Stimulated activated CD8-positive, alpha-beta memory T cell treated with anti-CD3 and anti-CD28 coated beads, Interleukin-4, amount 100 ng/mL, for 48 hours (primary cell): ENCODE data around the gene RABEP1.

Experiments used
- DNase-seq: peaks from one replicate; pipeline ENCODE4 v3.0.0-alpha.2; 2020

RABEP1 gene

DNA sequence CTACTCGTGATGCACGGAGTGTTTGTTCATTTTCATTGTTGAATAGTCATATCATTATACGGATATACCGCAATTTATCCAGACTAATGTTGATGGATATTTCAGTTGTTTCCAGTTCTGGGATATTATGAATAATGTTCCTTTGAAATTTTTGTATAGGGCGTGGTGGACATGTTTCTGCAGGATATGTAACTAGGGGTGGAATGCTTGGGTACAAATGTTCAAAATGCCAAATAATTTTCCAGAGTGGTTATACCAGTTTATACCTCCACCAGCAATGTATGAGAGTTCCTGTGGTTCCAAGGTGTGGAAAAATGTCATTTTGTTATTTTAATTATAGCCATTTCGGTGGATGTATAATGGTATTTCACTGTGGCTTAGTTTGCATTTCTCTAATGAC, 83.7 kb downstream of the RABEP1 start:
- DNase-seq = no peak

DNA sequence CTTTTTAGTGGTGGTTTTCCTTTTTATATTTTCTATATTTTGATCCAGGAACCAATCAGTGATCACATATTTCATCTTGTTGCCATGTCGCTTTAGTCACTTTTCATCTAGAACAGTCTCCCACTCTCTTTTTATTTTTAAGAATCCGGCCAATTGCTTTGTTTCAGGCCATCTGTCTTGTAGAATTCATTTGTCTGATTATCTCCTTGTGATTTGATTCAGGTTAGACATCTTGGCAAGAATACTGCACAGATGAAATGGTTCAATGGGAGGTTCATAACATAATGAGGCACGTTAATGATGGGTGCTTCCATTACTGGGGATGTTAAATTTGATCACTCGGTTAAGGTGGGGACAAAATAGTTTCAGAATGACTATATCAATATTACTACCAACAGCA, 88.3 kb downstream of the RABEP1 start:
- DNase-seq = no peak

DNA sequence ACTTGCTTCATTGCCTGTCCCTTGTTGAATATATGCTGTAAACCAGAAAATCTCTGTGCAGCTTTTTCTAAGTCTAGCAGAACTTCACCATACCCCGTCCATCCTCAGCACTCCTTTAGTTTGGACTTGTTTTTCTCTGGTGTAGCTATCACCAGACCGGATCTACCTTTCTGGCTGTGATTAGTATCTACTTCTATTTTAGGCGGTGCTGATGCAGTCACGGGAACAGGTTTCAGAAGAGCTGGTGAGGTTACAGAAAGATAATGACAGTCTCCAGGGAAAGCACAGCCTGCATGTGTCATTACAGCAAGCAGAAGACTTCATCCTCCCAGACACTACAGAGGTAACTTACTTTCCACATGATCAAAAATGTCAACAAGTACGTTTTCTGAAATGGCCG, 91.0 kb downstream of the RABEP1 start:
- DNase-seq = no peak

DNA sequence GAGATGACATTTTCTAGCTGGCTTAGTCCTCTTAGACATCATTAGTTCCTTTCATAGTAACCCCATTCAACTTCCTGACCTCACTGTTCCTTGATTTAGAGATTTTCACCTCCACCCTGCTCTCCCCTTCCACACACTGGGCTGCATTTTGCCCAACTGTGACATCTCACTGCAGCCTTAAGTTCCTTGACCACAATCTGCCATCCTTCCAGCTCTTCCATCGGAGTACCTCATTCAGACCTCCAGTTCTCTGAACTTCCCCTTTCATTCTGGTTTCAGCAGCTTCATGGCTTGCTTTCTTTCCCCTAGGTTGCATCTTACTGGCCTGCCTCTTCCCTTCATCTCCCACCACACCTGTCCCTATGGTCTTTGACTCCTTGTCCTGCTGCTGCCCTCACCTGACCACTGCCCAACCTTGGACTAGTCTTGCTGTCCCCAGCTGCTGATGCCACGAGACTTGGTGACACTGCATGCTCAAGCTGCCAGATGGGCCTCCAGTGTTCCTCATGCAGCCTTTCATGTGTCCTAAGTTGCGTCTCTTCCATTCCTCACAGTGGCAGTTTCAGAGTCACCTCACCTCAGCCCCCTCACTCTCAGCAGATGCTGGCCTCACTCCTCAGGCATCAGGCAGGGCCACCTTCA, 96.6 kb downstream of the RABEP1 start:
- no peak for DNase-seq

DNA sequence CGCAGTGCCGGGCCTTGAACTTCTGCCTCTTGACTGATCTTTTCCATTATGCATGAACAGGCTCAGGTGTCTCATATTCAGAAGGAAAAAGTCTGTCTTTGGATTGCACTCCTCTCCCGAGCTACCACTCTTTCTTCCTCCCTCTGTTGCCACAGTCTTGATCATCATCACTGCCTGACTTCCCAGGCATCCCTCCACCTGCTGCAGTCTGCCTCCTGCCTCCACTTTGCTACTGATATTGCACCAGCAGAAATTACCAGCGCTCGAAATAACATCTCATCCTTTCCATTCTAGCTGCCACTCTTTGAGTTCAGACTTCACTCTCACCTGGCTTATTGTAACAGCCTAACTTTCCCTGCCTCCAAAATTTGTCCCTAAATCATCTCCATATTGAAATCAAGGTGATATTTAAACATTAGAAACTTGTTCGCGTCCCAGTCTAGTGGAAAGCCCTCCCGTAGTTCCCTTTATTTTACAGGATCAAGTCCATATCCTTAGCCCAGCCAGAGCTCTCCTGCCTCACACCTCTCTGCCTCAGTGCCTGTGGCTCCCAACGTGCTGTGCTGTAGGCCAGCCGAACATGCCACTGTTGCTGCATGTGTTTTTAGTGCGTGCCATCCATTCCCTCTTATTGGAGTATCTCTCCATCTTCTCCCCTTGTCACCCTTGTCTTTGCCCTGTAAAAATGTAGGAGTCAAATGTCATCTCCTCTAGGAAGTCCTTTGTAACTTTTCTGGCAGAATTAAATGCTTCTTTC, 97.4 kb downstream of the RABEP1 start:
- DNase-seq = no peak

DNA sequence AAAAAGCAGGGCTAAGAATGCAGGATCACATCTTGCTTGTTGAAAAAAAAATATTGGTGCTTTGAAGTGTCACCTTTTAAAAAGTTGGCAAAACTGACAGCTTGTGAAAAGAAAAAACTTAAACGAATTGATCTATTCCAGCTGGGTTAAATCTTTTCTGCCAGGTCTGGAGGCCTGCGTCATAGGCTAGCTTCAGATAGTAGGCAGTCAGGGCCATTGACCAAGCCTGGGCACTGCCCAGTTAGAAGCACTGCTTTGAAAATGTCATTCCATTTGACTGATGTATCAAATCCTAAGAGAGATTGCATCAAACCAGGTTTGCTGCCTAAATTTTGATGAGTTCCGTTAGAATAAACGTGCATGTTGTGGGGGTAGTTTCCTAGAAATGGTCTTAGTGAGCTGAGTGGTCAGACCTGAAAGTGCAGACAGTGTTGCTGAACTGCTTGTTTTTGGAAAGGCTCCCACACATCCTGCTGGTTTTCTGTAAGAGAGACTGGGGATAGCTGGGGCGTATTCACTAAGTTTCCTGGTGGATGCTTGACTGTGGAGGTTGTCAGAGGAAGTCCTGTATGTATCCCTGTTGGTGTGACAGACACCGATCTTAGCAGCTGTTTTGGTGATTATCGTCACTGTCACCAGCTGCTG, 98.5 kb downstream of the RABEP1 start:
- no peak for DNase-seq

DNA sequence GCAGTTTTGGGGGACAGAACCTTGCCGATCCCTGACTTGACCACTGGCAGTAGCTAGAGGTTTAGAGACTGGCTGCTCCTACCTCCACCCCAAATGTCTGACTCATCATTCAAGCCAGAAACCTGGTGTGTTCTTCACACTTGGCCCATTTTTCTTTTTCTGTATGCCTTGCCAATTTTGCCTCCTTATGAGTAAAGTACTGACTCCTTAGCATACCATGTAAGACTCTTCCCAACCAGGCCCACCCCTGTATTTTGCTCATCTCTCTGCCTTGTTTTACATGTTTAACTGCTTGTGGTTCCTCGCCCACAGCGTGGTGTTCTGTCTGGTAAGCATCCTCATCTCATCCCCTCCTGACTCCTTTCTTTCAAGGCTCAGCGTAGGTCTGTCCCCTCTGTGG, 99.5 kb downstream of the RABEP1 start:
- no peak for DNase-seq

DNA sequence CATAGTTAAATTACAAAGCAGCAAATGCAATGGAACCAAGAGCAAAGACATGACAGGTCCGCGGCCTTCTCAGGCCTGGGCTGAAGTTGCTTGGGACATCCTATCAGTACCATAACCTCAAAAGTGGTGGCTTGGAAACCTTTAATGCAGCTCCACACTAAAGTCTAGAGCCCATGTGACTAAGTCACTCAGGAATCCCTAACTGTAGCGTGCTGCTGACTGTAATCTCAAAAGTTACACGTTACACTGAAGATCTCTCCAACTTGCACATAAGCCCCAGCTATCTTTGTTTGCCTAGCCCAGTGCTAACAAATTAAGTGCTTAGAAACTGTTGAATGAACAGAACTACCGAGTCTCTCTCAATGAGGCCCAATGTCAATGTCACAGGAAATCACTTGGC, 109.6 kb downstream of the RABEP1 start:
- no peak for DNase-seq

DNA sequence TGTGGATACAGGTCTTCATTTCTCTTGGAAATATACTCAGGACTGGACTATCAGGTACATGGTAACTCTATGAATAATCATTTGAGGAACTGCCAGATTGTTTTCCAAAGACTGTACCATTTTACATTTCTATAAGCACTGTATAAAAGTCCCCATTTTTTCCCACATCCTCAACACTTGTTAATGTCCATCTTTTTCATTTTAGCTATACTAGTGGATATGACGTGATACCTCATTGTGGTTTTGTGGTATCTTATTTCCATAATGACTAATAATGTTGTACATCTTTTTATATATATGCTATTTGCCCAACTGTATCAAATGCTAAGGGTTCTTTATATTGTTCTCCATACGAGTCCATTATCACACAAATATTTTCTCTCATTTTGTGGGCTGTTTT, 114.5 kb downstream of the RABEP1 start:
- no peak for DNase-seq

DNA sequence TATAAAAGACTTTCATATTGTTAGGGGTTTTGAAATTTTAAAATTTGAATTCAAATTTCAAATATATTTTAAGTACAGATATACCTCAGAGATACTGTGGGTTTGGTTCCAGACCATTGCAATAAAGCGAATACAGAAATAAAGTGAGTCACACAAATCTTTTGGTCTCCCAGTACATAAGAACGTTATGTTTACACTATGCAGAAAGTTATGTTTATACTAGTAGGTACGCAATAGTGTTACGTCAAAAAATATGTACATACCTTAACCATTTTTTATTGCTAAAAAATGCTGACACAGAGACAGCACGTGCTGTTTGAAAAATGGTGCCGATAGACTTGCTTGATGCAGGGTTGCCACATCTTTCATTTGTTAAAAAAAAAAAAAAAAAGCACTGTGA, 117.7 kb downstream of the RABEP1 start:
- DNase-seq = no peak

DNA sequence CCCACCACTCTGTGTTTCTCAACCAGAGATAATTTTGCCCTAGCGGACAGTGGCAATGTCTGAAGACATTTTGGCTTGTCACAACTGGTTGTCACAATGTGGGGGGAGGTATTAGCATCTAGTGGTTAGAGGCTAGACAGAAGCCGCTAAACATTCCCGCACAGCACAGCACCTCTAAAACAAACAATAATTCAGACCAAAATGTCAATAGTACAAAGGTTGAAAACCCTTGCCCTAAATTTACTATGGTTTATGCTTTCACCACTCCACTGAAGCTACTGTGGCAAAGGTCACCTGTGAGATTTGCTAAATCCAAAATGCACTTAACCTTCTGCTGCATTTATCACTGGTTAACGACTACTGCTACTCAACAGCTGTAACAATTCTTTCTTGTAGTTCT, 123.3 kb downstream of the RABEP1 start:
- DNase-seq = no peak

DNA sequence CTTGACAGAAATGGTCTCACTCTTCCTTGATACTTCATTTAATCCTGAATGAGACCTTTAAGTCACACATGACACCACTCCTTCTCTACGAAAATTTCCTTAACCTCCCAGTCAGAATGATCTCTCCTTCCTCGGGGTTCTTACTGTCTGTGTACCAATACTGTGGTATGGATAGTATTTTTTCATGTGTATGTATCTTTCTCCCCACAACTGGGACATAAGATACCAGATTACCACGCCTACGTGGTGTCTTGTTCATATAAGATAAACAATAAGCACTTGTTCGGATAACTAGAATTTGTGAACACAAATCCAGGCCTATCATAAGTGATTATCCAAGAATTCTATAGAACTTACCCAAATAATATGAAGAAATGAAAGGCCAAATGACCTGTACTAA, 126.1 kb downstream of the RABEP1 start:
- DNase-seq = no peak

DNA sequence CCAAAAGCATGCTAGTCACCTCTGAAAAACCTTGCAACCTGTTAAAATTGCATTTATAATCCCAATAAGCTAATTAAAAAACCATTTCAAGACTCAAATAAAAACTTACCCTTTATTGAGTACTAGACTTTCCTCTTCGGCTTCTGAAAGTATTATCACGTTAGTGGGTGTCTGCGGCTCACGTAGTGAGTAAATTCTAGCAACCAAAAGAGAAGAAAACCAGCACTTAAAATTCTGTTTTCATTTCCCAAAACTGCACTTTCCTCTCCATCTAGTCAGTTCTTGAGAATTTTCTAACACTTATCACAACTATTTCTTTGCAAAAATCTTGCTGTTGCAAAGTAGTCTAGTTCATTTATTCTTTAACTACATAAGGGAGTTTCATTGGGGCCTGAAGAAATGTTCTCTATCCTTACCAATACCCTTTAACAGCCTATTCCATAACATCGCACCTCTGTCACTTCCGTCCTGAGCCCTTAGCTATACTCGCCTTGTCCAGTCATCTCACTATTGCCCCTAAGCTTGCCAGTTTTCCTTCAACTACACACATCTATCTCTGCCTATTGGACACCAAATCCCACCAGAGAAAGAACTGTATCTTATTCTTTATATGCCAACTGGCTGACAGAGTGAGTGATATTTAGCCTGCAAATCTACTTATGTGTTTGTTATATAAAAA, 128.6 kb downstream of the RABEP1 start:
- DNase-seq = no peak

DNA sequence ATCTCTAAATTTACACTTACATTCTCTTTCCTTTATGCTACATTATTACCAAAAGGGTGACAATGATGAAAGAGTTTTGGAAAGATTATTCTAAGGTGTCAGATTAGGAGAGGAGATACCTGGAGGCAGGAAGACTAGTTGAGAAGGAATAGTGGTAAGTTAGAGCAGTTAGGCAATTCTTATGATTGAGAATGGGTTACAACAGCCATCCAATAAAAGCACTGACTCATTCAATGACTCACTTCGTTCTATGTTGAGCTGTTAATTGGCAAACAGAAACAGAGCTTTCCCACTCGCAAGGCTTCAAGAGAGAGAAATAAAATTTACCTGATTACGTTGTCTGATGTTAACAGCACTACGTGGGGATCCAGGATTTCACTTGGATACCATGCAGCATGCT, 131.6 kb downstream of the RABEP1 start:
- DNase-seq = no peak

DNA sequence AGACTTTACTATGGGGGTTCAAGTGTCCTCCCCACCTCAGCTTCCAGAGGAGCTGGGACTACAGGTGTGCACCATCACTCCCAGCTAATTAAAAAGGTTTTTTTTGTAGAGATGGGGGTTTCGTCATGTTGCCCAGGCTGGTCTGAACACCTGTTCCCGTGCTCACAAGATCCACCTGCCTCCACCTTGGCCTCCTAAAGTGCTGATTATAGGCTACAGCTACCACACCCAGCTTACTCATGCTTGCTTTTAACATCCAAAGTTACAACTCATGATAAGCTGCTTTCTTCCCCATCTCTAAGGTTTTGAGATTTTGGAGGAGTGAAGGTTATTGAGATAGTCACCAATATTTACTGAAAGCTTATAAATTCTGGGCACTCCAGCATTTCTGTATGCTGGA, 134.8 kb downstream of the RABEP1 start:
- no peak for DNase-seq

DNA sequence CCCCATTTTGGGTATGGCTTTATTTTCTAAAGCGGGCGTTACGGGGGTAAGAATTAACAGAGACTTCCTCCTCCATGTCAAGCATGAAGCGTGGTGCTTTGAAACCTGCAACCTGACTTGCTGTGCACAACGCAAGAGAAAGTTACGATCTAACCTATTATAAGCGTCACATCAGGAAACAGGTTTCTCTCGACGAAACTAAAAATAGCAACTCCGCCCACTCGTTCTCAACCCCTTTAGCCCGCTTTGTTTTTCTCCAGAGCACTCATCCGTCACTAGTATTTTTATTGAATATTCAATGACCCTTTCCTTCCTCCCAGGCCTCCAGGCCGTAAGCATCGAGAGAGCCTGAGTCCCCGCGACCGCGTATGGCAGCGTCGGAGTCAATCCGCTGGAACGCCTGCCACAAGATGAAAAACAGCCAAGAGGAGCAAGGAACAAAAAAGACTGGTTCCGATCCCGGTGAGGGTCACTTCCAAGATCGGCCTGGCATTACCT, 136.8 kb downstream of the RABEP1 start:
- DNase-seq = peak; percentile 73

DNA sequence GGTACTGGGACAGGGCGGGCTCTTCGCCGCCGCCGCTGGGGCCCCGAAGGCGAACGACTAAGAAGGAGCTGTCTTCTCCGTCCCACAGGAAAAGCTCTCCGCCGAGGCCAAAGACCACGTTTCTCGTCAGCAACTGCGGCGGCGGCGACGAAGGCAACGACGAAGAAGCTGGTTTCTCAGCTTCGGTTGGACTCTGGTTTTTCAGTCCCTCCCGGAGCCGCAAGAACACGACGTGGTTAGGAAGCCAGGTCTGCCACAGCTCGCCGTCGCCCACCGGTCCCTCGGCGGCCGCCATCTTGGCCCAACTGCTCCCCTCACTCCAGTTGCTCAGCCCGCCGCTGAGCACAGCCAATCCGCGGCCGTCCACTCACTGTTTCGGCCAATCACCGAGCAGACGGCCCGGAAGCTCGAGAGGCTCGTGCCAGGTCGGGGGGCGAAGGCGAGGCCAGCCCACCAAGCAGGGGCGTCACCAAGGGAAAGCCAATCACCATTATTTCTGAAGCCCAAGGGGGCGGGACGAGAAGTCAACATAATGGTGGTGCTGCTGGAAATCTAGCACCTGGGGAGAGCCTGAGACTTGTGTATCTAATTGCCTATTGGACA, 137.4 kb downstream of the RABEP1 start, which contains the start of gene NUP88:
Gene NUP88, minus strand, starts transcription at position 307 of the 603 bp plus-strand sequence. Its CDS starts 12 bp downstream, at position 295.
- peak; percentile 96 for DNase-seq

DNA sequence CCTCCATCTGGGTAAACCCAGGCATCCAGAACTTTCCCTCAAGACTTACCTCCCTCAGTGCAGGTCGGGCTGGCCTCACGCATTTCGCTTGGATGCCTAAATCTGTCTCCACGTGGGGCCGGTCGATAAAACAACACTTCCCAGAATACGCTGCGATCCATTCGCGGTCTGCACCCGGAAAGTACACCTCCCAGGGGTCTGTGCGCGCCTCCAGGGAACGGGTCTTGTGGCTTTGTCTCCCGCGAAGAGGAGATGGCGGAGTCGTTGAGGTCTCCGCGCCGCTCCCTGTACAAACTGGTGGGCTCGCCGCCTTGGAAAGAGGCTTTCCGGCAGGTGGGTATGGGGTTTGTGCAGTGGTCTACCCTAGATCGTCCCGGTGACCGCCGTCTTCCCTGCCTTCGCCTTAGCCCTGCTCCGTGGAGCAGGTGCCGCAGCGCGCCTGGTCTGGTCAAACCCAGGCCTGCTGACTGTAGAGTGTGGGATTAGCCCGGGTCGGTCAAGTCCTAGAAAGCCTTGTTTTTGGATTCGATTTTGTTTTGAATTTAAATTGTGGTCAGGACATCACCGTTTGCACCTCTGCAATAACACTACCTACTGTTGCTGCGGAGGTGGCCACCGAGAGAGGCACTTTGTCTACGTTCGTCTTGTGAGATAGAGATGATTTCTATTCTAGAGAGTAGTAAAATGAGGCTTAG, 138.0 kb downstream of the RABEP1 start, which contains the start of gene RPAIN:
Gene RPAIN, plus strand, starts transcription at position 224 of the 695 bp plus-strand sequence. Its CDS starts 29 bp downstream, at position 253.
- peak; percentile 89 for DNase-seq

DNA sequence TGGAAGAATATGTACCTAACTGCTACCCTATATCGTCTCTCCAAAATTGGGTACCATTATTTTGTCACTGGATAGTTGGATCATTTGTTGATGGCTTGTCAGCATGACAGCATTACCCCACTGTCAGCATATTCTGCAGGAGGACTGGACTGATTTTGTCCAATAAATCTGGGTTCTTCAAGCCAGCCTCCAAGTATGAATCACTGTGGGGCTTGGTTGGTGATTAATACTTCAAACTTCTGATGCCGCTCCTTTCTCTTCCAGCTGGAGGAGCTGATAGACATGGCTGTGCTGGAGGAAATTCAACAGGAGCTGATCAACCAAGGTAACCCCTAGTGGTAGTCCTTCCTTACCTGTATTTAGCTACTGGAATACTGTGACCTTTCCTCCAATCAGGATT, 140.4 kb downstream of the RABEP1 start:
- no peak for DNase-seq

DNA sequence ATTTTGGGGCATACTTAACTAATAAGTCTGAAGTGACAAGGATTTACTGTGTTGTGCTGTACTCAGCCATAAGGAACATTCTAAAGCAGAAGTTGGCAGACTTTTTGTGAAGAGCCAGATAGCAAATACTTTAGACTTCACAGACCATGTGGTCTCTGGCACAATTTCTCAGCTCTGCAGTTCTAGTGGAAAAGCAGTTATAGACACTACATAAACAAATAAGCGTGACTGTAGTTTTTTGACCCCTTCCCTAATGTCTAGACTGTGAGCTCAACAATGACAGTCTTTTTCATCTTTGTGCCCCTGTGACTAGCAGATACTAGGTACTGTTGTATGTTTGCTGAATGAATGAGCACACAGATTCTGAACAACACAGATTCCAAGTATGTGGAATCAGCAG, 142.8 kb downstream of the RABEP1 start:
- no peak for DNase-seq

DNA sequence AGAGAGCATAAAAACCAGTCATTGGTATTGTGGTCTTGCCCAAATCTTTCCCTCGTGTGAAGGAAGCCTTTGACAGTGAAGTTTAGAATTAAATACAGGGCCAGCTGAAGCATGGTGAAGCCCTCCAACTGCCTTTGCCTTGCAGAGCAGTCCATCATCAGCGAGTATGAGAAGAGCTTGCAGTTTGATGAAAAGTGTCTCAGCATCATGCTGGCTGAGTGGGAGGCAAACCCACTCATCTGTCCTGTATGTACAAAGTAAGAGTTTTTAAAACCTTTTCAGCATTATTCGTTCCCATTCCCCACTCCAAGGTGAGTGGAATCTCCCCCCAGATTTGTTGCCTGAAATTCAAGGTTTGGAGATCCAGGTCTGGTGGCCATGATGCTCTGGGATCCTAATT, 143.7 kb downstream of the RABEP1 start:
- no peak for DNase-seq

DNA sequence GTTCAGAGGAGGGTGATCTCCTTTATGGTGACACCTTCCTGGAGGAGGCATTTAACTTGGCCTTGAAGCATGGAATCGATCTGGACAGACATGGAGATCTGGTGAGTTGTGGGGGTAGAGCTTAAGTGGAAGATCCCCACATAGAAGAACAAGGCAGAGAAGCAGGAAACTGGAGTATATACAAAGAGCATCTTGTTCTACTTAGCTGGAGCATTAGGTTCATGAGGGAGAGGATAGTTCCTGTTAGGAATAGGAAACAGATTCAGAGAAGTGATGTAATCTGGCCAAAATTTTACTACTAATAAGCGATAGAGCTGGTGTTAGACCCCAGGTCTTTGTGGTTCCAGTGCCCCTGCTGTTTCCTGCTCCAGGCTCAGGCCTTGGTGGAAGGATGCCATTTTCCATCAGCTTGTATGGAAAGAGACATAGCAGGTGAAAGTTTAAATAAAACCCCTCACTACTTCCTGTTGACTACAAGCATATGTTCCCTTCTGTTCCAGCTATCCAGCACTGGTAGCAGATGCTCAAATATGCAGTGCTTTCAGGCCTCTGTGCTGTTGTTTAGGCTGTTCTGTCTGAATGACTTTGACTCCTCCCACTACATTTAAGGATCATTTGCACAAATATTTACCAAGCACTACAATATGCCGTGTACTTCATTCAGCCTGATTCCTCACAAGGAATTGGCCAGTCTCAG, 147.3 kb downstream of the RABEP1 start:
- no peak for DNase-seq
